ENCODE measurements around the gene CHN1.

DNA sequence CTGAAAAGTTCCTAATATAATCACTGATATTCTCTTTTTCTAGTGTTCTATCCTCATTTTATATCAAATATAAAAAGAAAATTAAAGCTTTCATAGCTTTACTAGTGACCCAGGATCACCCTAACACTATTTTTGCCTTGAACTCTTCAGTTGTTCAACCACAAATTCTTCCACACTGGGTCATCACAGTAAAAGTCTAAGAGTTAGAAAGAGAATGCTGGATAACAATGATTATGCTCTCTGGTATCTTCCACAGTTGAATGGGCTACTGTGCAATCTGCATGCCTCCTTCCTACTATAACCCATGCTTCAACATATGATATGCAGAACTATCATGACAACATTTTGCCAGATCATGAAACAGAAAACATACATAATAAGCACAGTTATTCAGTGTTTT lies 32.3 kb downstream of the CHN1 start:
- TF ChIP-seq, protein P1, sequence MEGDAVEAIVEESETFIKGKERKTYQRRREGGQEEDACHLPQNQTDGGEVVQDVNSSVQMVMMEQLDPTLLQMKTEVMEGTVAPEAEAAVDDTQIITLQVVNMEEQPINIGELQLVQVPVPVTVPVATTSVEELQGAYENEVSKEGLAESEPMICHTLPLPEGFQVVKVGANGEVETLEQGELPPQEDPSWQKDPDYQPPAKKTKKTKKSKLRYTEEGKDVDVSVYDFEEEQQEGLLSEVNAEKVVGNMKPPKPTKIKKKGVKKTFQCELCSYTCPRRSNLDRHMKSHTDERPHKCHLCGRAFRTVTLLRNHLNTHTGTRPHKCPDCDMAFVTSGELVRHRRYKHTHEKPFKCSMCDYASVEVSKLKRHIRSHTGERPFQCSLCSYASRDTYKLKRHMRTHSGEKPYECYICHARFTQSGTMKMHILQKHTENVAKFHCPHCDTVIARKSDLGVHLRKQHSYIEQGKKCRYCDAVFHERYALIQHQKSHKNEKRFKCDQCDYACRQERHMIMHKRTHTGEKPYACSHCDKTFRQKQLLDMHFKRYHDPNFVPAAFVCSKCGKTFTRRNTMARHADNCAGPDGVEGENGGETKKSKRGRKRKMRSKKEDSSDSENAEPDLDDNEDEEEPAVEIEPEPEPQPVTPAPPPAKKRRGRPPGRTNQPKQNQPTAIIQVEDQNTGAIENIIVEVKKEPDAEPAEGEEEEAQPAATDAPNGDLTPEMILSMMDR (IDR thresholded peaks at IDR 0.05) = no peak
- no peak for TF ChIP-seq POLR2A (IDR thresholded peaks at IDR 0.05)

Measured in thyroid gland (tissue), 4 donors.